H4 (cell line): ENCODE measurements around the gene NDP. TPM values are rescaled to one million over a fixed set of nuclear protein-coding genes. Genes with fewer than 3 reads are reported as not detected.

Experiments used
- total RNA-seq: library from RNA; depleted of rRNA; stranded (reverse); fragments of >200 nt; shearing (Covaris generic); gene quantifications from 2 replicates; pipeline ENCODE4 v1.2.3, GENCODE V29; 2014; rRNA removed

The NDP gene
- total RNA-seq, 1 experiment from 2014 or later = 0.39 TPM

Other genes with a start within 250 kb of the NDP start
- gene MAOB, start 90.9 kb downstream of the NDP start, total RNA-seq = not detected in 2 replicates